ENCODE results near the gene IFIH1.
A peak's percentile ranks its signal among the peaks of the same experiment; 100 is the strongest.

The IFIH1 gene

DNA sequence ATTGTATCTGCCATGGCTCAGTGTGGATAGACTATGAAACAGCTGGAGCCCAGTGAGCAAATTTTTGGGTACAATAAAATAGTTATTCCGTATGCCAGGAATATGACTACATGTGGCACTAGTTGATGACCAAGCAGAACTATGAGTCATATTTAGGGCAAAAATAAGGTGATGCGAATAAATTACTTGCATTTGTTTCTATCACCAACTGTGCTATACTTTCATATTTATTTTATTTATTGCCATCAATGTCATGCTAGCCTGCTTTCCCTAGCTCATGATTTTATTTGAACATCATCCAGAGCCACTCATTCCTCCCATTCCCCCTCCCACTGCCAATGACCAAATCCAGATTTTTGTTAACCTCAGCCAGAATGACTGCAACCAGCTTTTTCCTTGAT is 61.9 kb downstream of the IFIH1 start:
- H3K27ac ChIP-seq, result peak overlapping the region; percentile 29 to 35
- intact Hi-C loops (cut with DNase I; ENCODE audit: low total_unique reads), result no loop called here
- peaks cover 0 to 23% (median 6%) of the 10 kb centered on the region in 4 donors for H3K4me1 ChIP-seq
- DNase-seq, result no peak
- H3K27me3 ChIP-seq, result no peaks in the 10 kb centered on the region
- H3K9me3 ChIP-seq, result no peaks in the 10 kb centered on the region
- no peak overlapping the region for H3K4me3 ChIP-seq
- TF ChIP-seq, protein P1, sequence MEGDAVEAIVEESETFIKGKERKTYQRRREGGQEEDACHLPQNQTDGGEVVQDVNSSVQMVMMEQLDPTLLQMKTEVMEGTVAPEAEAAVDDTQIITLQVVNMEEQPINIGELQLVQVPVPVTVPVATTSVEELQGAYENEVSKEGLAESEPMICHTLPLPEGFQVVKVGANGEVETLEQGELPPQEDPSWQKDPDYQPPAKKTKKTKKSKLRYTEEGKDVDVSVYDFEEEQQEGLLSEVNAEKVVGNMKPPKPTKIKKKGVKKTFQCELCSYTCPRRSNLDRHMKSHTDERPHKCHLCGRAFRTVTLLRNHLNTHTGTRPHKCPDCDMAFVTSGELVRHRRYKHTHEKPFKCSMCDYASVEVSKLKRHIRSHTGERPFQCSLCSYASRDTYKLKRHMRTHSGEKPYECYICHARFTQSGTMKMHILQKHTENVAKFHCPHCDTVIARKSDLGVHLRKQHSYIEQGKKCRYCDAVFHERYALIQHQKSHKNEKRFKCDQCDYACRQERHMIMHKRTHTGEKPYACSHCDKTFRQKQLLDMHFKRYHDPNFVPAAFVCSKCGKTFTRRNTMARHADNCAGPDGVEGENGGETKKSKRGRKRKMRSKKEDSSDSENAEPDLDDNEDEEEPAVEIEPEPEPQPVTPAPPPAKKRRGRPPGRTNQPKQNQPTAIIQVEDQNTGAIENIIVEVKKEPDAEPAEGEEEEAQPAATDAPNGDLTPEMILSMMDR (IDR thresholded peaks at IDR 0.05), result no peak
- H3K36me3 ChIP-seq, result no peaks in the 10 kb centered on the region

GRCh38 chr2:162254236-162254871 is 64.1 kb downstream of the IFIH1 start:
- Histone ChIP-seq H3K36me3 (no peaks in the 10 kb centered on the region), H3K4me1 (peaks cover 0 to 19% (median 4%) of the 10 kb centered on the region in 4 donors), H3K27ac (no peak overlapping the region), H3K27me3 (no peaks in the 10 kb centered on the region), H3K4me3 (no peak overlapping the region), H3K9me3 (peaks cover 0 to 5% (median 0%) of the 10 kb centered on the region in 3 donors)
- TF ChIP-seq, protein P1 (IDR thresholded peaks at IDR 0.05), result no peak
- intact Hi-C loops (cut with DNase I; ENCODE audit: low total_unique reads), result no loop called here
- DNase-seq, result no peak

- no peak overlapping the region for H3K4me3 ChIP-seq
- intact Hi-C loops (cut with DNase I; ENCODE audit: low total_unique reads), result no loop called here
- H3K27me3 ChIP-seq, result no peaks in the 10 kb centered on the region
- H3K4me1 ChIP-seq, result peaks cover 0 to 19% (median 4%) of the 10 kb centered on the region in 4 donors
- no peaks in the 10 kb centered on the region for H3K36me3 ChIP-seq
- H3K27ac ChIP-seq, result no peak overlapping the region
- peaks cover 0 to 5% (median 0%) of the 10 kb centered on the region in 3 donors for H3K9me3 ChIP-seq
- no peak for DNase-seq
- TF ChIP-seq, protein P1 (IDR thresholded peaks at IDR 0.05), result no peak
These were observed 65.0 kb downstream of the IFIH1 start for GRCh38 chr2:162253435-162253834.

DNA sequence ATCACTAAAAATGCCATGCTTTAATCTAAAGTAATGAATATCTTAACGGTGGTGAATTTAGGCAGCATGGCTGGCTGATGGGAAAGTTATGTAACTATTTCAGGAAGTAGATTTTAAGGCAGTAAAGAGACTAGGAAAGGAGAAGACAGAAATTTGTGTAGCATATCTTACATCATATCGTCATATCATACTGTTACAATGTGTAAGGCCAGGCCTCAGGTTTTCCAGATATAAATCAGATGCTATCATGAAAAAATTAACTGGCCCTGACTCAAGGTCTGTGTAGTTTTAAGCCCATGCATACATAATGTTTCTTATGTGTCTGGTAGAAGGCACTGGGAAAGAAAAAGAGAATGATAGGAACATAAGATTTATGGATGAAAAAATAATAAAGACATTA is 66.3 kb downstream of the IFIH1 start:
- DNase-seq, result no peak
- Histone ChIP-seq H3K27me3 (no peaks in the 10 kb centered on the region), H3K9me3 (peaks cover 0 to 5% (median 0%) of the 10 kb centered on the region in 3 donors), H3K4me3 (no peak overlapping the region), H3K36me3 (no peaks in the 10 kb centered on the region), H3K4me1 (peaks cover 0 to 12% (median 2%) of the 10 kb centered on the region in 4 donors), H3K27ac (no peak overlapping the region)
- intact Hi-C loops (cut with DNase I; ENCODE audit: low total_unique reads), result no loop called here
- TF ChIP-seq, protein P1 (IDR thresholded peaks at IDR 0.05), result no peak

DNA sequence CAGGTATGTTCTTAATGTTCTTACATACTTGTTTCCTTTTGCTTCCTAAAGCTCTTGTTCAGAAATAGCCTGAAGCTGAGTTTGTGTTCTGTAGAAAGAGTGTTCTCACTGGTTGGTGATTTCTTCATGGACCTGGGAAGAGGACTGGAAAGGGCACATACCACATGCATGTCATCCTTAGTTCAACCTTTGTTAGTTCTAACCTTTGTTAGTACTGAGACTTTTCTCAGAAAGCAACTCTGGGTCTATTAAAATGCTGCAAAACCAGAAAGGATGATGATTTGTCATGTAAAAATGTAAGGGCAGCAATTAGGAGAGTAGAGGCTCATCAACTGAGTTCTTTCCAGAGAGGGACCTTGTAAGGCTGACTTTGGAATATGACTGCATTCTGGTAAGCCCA is 72.7 kb downstream of the IFIH1 start:
- intact Hi-C loops (cut with DNase I; ENCODE audit: low total_unique reads), result no loop called here
- no peak overlapping the region for H3K4me3 ChIP-seq
- H3K27me3 ChIP-seq, result no peaks in the 10 kb centered on the region
- H3K27ac ChIP-seq, result peak overlapping the region; percentile 58 to 64
- H3K4me1 ChIP-seq, result peaks cover 0 to 55% (median 19%) of the 10 kb centered on the region in 4 donors
- TF ChIP-seq, protein P1 (IDR thresholded peaks at IDR 0.05), result no peak
- no peak for DNase-seq
- H3K36me3 ChIP-seq, result no peaks in the 10 kb centered on the region
- H3K9me3 ChIP-seq, result peaks cover 0 to 5% (median 0%) of the 10 kb centered on the region in 3 donors
